GM12878 (cell line): ENCODE data around the gene NR2F1. TPM values are rescaled to one million over a fixed set of nuclear protein-coding genes. Genes with fewer than 3 reads are reported as not detected.

Experiments
- ATAC-seq: fragments of 200-7000 bp; cut with Tn5 transposase; 3 replicates; pipeline ENCODE4 v1.9.1; 2020; ENCODE audit warnings: mild to moderate bottlenecking, moderate library complexity
- BruUV-seq: library from RNA; stranded (reverse); fragments of 400-500 nt; replicated peaks from 2 replicates; lab custom pipeline; 2021; lab: Mats Ljungman, UMichigan
- CTCF ChIA-PET: fragments of 300-600 bp; sonication (Branson Sonifier 250); formaldehyde crosslinking; extraction: SDS; loops from one replicate; lab custom pipeline; 2021; ENCODE audit warnings: inconsistent platforms; lab: Yijun Ruan, JAX
- POLR2A ChIA-PET: fragments of 350-600 bp; formaldehyde crosslinking; extraction: SDS; loops from one replicate; lab custom pipeline; 2021; ENCODE audit warnings: inconsistent platforms; lab: Charles Lee
- RAD21 ChIA-PET: fragments of 300-600 bp; sonication (Branson Sonifier 250); formaldehyde crosslinking; loops from one replicate; lab custom pipeline; 2023; ENCODE audit warnings: antibody characterized with exemption; ENCODE audit not compliant: unreplicated experiment; lab: Charles Lee
- SMC1A ChIA-PET: fragments of 300-600 bp; sonication (Branson Sonifier 250); formaldehyde crosslinking; loops from one replicate; lab custom pipeline; 2023; ENCODE audit not compliant: unreplicated experiment, uncharacterized antibody; lab: Charles Lee
- DNase-seq: peaks from one replicate; pipeline ENCODE4 v3.0.0-alpha.2; 2011; ENCODE audit warnings: low read depth, low spot score
- FAIRE-seq: peaks from 3 replicates; lab custom pipeline; 2011; peaks lifted over from hg19 to GRCh38; lab: Jason Lieb, UNC
- H2AFZ ChIP-seq: 2 replicates; pipeline ENCODE4 v1.6.0; 2011; ENCODE audit warnings: low read depth, low read length, control low read depth; ENCODE audit not compliant: control insufficient read depth
- H3K27ac ChIP-seq: 2 replicates; pipeline ENCODE4 v1.5.1; 2011; ENCODE audit warnings: control low read depth; ENCODE audit not compliant: control insufficient read depth, insufficient read depth
- H3K27me3 ChIP-seq, 2 experiments: replicated peaks in 1 of 2; 2 replicates each; pipeline versions ENCODE4 v1.6.0 to v1.6.1; 2011; ENCODE audit warnings: low read length in 1 of 2; ENCODE audit not compliant: control insufficient read depth in 2 of 2, insufficient read depth in 2 of 2
- H3K36me3 ChIP-seq, 2 experiments: 2 replicates each; pipeline ENCODE4 v1.5.1; 2011; ENCODE audit warnings: low read length in 1 of 2; ENCODE audit not compliant: control insufficient read depth in 2 of 2, insufficient read depth in 2 of 2
- H3K4me1 ChIP-seq: 2 replicates; pipeline ENCODE4 v1.6.1; 2011; ENCODE audit warnings: mild to moderate bottlenecking, low read length, moderate library complexity, mixed read lengths; ENCODE audit not compliant: control insufficient read depth, insufficient read depth
- H3K4me2 ChIP-seq: 2 replicates; pipeline ENCODE4 v1.6.0; 2011; ENCODE audit warnings: control low read depth; ENCODE audit not compliant: control insufficient read depth, insufficient read depth
- H3K4me3 ChIP-seq: fragments of 200-600 bp; sonication (generic); 2 replicates; pipeline ENCODE4 v1.5.1; 2016
- H3K79me2 ChIP-seq: 2 replicates; pipeline ENCODE4 v1.6.0; 2011; ENCODE audit warnings: low read length; ENCODE audit not compliant: control insufficient read depth, insufficient read depth
- H3K9ac ChIP-seq: 2 replicates; pipeline ENCODE4 v1.8.0; 2011; ENCODE audit warnings: low read length, control low read depth, mixed read lengths; ENCODE audit not compliant: control insufficient read depth, insufficient read depth
- H3K9me3 ChIP-seq: replicated peaks from 3 replicates; pipeline ENCODE4 v1.5.1; 2011; ENCODE audit warnings: mild to moderate bottlenecking, low read length; ENCODE audit not compliant: control insufficient read depth, insufficient read depth
- H4K20me1 ChIP-seq: 2 replicates; pipeline ENCODE4 v1.6.0; 2011; ENCODE audit not compliant: control insufficient read depth, insufficient read depth
- ESRRA ChIP-seq: IDR thresholded peaks from 2 replicates; pipeline ENCODE4 v1.6.1; 2012; ENCODE audit warnings: mild to moderate bottlenecking, low read length, improper control_type of control experiment
- KAT2A ChIP-seq: conservative IDR thresholded peaks from 2 replicates; pipeline ENCODE4 v1.6.1; 2011; ENCODE audit warnings: low read depth, low read length; ENCODE audit not compliant: control insufficient read depth
- MTA2 ChIP-seq: fragments of 450-650 bp; IDR thresholded peaks from 2 replicates; pipeline ENCODE4 v1.6.1; 2016; ENCODE audit warnings: low read depth, mild to moderate bottlenecking, moderate library complexity
- PAX5 ChIP-seq: IDR thresholded peaks from 2 replicates; pipeline ENCODE4 v1.6.1; 2011; ENCODE audit warnings: low read depth, low read length, borderline replicate concordance
- PML ChIP-seq: IDR thresholded peaks from 2 replicates; pipeline ENCODE4 v1.6.1; 2012; ENCODE audit warnings: low read length, inconsistent platforms
- POLR2A ChIP-seq: IDR thresholded peaks from 2 replicates; pipeline ENCODE4 v1.6.1; 2011; ENCODE audit warnings: low read depth, mild to moderate bottlenecking, low read length
- POLR2AphosphoS5 ChIP-seq: IDR thresholded peaks from 2 replicates; pipeline ENCODE4 v1.6.1; 2011; ENCODE audit warnings: mild to moderate bottlenecking, low read length, inconsistent platforms
- RAD51 ChIP-seq: fragments of 450-650 bp; IDR thresholded peaks from 2 replicates; pipeline ENCODE4 v1.6.1; 2016; ENCODE audit warnings: moderate library complexity, mild to moderate bottlenecking, inconsistent platforms
- REST ChIP-seq: IDR thresholded peaks from 2 replicates; pipeline ENCODE4 v1.6.1; 2012; ENCODE audit warnings: mild to moderate bottlenecking, low read depth, low read length
- SP1 ChIP-seq: IDR thresholded peaks from one replicate; pipeline ENCODE4 v1.6.1; 2011; ENCODE audit warnings: low read depth, low read length
- STAT3 ChIP-seq: IDR thresholded peaks from 2 replicates; pipeline ENCODE4 v1.6.1; 2011; ENCODE audit warnings: low read depth, low read length, improper control_type of control experiment
- TAF1 ChIP-seq: IDR thresholded peaks from 2 replicates; pipeline ENCODE4 v1.6.1; 2011; ENCODE audit warnings: mild to moderate bottlenecking, low read depth, low read length, borderline replicate concordance
- WRNIP1 ChIP-seq: IDR thresholded peaks from 2 replicates; pipeline ENCODE4 v1.6.1; 2011; ENCODE audit warnings: low read depth, low read length, improper control_type of control experiment, borderline replicate concordance
- WGBS: methylation state at CpG from one replicate; pipeline ENCODE4 v1.1.6; 2016; ENCODE audit warnings: low lambda C conversion rate; ENCODE audit not compliant: insufficient replicate concordance, insufficient coverage; ENCODE audit errors: missing lambda C conversion rate; 5-methylcytosine and 5-hydroxymethylcytosine counted together
- in situ Hi-C: fragments of 300-500 bp; cut with MboI; formaldehyde crosslinking; loops from 9 replicates; pipeline ENCODE4 v1.14.3; 2018; ENCODE audit warnings: mixed read lengths
- intact Hi-C: fragments of 100-400 bp; cut with micrococcal nuclease; formaldehyde crosslinking; loops from one replicate; pipeline ENCODE4 v1.14.2; 2022; ENCODE audit not compliant: unreplicated experiment
- polyA plus RNA-seq, 11 experiments: library from polyadenylated mRNA; depleted of rRNA in 4 of 11; unstranded in 6 of 11; stranded (reverse) in 5 of 11; fragments of >200 nt; fragmentation: Nextera tagmentation in 4 of 11; fragmentation: Illumina TruSeq in 1 of 11; extraction: Ambion mirVana in 4 of 11; extraction: Trizol in 1 of 11; gene quantifications; 1 replicate in 1 of 11; 2 replicates in 10 of 11; pipeline versions ENCODE4 v1.2.1 to v1.2.3, GENCODE V29; 2011 to 2016; ENCODE audit warnings: inconsistent platforms in 2 of 11, missing spikeins in 2 of 11, low read depth in 1 of 11
- total RNA-seq, 4 experiments: library from RNA; depleted of rRNA in 3 of 4; stranded (reverse); fragments of >200 nt in 3 of 4; fragmentation: Illumina TruSeq in 1 of 4; extraction: Trizol in 1 of 4; gene quantifications; 2 replicates each; pipeline versions ENCODE4 v1.2.1 to v1.2.3, GENCODE V29; 2013 to 2021

Gene NR2F1
- total and polyA plus RNA-seq, 10 of the 15 experiments (the other 5 are each of a cell fraction or from before 2014, with no cell fraction given): 0.04 to 0.79 (median 0.36) TPM; not detected in 7

- CTCF ChIA-PET: no interaction called here
- H4K20me1 ChIP-seq: no peaks in the 10 kb centered on the region
- no peaks in the 10 kb centered on the region for H3K9me3 ChIP-seq
- TF ChIP-seq POLR2AphosphoS5: no peak
- TF ChIP-seq ESRRA: no peak
- TF ChIP-seq TAF1: no peak
- no peak for TF ChIP-seq POLR2A
- POLR2A ChIA-PET: no interaction called here
- no peak overlapping the region for H2AFZ ChIP-seq
- H3K4me1 ChIP-seq: no peaks in the 10 kb centered on the region
- H3K4me3 ChIP-seq: no peak overlapping the region
- no peaks in the 10 kb centered on the region for H3K79me2 ChIP-seq
- H3K36me3 ChIP-seq: no peaks in the 10 kb centered on the region
- in situ Hi-C loops: no loop called here
- RAD21 ChIA-PET: no interaction called here
- BruUV-seq: no TSS peak
- ATAC-seq (no peak), DNase-seq (no peak), FAIRE-seq (no peak)
- intact Hi-C loops: no loop called here
- no peak overlapping the region for H3K27ac ChIP-seq
- SMC1A ChIA-PET: interaction anchor here (1.2 kb wide), 1 partner anchor 244 kb away, joined by 3 read pairs; no protein-coding TSS in a partner anchor
- no peak overlapping the region for H3K9ac ChIP-seq
- no peaks in the 10 kb centered on the region for H3K27me3 ChIP-seq
- no peak overlapping the region for H3K4me2 ChIP-seq
- WGBS: 55% methylated on average over 2 of the region's 2 CpGs
Observed at GRCh38 chr5:93557021-93557604, 25.9 kb upstream of the NR2F1 start.

- Histone ChIP-seq H3K27me3 (peaks cover 2 to 5% of the 10 kb centered on the region in 2 experiments), H3K4me3 (no peak overlapping the region), H3K4me2 (no peak overlapping the region), H3K36me3 (no peaks in the 10 kb centered on the region), H3K4me1 (no peaks in the 10 kb centered on the region), H3K79me2 (no peaks in the 10 kb centered on the region), H3K9ac (no peak overlapping the region), H4K20me1 (no peaks in the 10 kb centered on the region), H2AFZ (no peak overlapping the region), H3K27ac (no peak overlapping the region), H3K9me3 (no peaks in the 10 kb centered on the region; the same call in 2 of the 3 replicates)
- RAD21 ChIA-PET: no interaction called here
- DNase-seq (no peak), FAIRE-seq (no peak), ATAC-seq (no peak)
- CTCF ChIA-PET: interaction anchor here (1.0 kb wide), 1 partner anchor 10 kb away, joined by 3 read pairs; no protein-coding TSS in a partner anchor
- SMC1A ChIA-PET: no interaction called here
- BruUV-seq: no TSS peak
- intact Hi-C loops (no loop called here), in situ Hi-C loops (no loop called here)
- POLR2A ChIA-PET: no interaction called here
- TF ChIP-seq STAT3 (no peak), POLR2AphosphoS5 (no peak), REST (no peak), MTA2 (no peak), RAD51 (no peak), KAT2A (no peak), PML (no peak), PAX5 (no peak), SP1 (no peak), WRNIP1 (no peak)
Observed at GRCh38 chr5:93566091-93566490, 16.9 kb upstream of the NR2F1 start.
